ENCODE data around the gene ANKRD2.

The ANKRD2 gene

DNA sequence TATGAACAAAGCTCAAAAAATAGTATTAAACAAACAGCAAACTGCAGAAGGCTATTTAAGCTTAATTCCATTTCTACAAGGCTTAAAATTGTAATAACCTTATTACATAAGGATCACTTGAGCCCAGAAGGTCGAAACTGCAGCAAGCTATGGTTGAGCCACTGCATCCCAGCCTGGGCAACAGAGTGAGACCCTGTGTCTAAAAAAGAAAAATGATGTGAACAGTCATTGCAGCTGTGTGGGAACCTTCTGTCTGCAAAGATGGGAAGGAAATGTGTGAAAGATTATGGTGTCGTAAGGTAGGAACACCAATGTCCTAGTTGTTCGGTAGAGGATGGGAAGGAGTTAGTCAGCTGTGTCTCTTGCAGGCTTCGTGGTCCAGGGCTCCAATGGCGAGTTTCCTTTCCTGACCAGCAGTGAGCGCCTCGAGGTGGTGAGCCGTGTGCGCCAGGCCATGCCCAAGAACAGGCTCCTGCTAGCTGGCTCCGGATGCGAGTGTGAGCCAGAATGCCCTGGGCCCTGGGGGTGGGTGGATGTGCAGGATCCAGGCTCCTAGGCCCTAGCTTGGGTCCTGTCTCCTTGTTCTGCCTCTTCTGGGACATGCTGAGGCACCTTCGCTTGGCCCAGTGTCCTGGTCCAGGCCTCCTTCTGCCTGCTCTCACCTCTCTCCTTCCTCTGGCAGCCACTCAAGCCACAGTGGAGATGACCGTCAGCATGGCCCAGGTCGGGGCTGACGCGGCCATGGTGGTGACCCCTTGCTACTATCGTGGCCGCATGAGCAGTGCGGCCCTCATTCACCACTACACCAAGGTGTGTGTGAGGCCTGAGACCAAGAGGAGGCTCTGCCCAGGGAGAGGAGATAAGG lies 26.1 kb downstream of the ANKRD2 start:
- no peak for FAIRE-seq

DNA sequence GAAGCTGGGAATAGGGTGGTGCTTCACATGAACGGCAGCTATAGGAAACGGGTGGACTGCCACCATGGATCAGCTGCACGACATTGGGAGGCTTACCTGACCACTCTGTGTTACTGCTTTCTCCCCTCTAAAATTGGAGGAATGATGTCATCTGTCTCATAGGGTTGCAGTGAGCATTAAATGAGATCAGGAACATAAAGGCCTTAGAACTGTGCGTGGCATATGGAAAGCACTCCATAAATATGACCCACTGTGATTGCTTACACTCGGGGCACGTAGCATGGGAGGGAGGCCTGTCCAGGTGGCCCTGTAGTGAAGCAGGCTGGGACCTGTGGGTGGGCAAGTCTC lies 26.7 kb downstream of the ANKRD2 start:
- FAIRE-seq, result no peak

DNA sequence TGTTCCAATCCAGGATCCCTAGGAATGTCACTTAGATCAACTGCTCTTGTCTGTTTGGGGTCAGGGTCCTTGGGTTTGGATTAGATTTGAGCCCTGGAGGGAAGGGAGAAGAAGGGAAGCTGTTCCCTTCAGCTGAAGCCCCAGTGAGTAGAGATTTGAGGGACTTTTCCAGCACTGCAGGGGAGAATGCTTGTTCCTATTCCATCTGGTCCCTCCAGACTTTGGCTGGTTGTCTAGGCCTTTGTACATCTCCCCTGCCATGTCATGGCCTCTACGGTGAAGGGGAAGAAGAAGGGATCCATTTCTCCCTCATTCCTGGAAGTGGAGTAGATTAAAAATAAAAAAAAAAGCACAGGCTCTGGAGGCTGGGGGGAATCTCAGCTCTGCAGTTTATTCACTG lies 28.0 kb downstream of the ANKRD2 start:
- no peak for FAIRE-seq

- FAIRE-seq, result no peak
Observed at GRCh38 chr10:97601268-97602215, 29.0 kb downstream of the ANKRD2 start.

DNA sequence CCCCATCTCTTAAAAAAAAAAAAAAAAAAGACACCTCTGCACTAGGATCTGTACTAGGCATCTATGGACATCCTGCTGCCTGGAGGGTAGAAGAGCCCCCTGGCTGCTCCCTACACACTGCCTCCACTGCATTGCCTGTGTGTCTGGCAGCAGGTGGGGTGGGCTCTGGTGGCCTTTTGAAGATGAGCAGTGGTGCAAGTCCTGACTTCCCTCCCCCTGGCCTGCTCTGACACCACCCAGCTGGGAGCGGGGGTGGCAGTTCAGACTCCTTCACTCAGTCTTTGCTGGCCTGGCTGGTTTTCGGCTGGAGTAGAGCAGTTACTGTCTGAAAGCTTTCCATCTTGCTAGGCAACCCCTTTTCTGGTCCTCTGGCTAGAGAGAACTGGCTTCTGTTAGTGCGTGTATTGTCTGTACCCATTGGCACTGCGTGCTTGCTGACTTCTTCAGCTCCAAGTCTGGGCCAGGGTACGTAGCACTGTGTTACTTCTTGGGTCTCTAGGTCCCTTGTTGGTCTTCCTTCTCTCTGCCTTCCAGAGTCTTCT lies 34.6 kb downstream of the ANKRD2 start:
- FAIRE-seq, result no peak

DNA sequence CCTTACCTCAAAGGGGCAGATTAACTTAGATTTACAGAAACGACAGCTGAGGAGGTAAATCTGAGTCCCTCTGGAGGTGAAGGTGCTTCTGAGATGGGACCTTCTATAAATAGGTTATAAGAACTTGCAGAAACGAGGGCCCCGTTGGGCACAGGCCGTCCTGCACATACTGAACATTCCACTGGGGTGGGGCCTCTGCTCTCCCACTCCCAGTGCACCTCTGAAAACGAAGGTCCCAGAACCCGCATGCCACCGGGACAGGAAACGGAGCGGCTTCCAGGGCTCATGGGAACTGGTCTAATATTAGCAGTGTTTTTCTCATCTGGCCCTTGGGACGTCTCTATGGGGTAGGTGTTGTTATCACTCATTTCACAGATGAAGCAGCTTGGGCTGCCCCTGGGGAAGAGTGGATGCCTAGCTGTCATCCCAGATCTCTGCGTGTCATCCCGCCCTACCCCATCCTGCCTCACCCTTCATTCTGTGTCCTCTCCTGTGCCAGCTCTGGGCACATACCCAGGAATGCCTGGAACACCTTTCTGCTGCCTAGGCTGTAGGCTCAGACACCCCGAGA lies 36.5 kb downstream of the ANKRD2 start:
- FAIRE-seq, result no peak

- FAIRE-seq, result no peak
Observed at GRCh38 chr10:97611473-97611872, 38.9 kb downstream of the ANKRD2 start.

DNA sequence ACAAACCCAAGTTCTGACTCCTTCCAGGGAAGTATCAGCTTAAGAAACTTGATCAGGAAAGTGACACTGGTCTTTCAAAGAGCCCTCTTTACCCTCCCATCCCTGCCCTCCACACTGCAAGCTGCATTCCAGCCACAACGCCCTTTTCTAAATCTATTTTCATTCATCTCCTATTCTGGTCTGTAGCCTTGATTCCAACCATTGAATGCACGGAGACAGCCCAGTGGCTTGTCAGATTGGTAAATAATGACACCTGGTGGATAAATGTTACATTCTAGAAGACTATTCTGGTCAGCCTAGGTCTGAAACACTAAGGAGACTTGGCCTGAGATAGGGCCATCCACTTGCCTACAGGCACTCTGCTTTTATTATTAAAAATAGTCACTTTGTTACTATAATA lies 39.8 kb downstream of the ANKRD2 start:
- no peak for FAIRE-seq

DNA sequence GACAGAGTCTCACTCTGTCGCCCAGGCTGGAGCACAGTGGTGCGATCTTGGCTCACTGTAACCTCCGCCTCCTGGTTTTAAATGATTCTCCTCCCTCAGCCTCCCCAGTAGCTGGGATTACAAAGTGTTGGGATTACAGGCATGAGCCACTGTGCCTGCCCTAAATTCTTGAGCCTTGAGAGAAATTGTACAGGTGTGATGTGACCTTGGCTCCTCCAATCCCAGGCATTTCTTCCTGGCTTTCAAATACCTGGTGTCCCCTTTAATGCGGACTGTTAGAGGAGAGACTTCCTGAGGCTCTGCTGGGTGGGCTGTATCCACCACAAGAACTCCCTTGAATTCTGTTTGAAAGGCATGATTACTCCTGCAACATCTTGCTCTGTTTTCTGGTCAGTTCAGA lies 45.7 kb downstream of the ANKRD2 start:
- no peak for FAIRE-seq

GRCh38 chr10:97618733-97619132 lies 46.2 kb downstream of the ANKRD2 start:
- no peak for FAIRE-seq

- no peak for FAIRE-seq
Observed at GRCh38 chr10:97623277-97623676, 50.7 kb downstream of the ANKRD2 start.

DNA sequence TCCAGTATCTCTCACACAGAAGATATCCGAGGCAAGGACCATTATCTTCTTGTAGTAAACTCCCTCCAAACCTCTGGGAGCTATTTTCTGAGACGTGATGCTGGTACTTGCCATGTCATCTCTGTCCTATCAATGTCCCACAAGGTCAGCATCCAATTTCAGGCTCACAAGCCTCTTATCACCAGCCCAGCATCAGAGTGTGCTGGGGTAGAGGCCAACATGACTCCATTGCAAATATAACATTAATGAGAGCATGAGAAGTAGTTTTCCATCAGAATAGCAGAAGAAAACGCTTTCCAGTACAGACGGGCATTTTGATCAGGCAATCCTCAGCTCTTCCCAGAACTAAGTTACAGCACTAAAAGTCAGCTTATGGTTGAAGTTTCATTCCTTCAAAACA lies 55.2 kb downstream of the ANKRD2 start:
- no peak for FAIRE-seq

DNA sequence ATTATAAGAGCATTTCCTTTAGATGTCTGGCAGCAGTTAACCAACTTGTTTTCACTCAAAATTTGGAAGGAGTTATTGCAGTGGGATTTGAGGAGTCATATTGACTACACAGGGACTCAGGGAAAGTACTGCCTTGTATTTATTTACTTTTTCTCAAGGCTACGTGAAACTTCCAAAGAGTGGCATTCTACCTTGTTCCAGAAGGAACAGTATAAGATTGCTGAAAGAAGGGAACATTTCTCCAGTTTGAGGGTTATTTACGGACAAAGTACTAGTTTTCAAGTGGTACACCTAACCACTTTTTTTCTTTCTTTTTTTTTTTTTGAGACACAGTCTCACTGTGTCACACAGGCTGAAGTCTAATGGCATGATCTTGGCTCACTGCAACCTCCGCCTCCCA lies 55.6 kb downstream of the ANKRD2 start:
- no peak for FAIRE-seq

DNA sequence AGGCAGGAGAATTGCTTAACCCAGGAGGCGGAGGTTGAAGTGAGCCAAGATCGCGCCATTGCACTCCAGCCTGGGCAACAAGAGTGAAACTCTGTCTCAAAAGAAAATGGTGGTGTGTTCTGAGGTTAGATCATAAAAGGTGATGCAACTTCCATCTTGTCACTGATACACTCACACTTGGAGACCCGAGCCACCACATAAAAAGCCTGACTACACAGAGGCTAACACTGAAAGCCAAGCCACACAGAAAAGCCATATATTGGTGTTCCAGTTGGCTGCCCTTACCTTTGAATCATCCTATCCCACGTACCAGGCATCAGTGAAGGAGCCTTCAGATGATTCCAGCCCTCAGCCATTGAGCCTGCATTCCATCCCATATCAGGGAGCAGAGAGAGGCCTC lies 56.7 kb downstream of the ANKRD2 start:
- FAIRE-seq, result no peak

GRCh38 chr10:97631098-97631497 lies 58.5 kb downstream of the ANKRD2 start:
- no peak for FAIRE-seq

GRCh38 chr10:97632949-97633884 lies 60.6 kb downstream of the ANKRD2 start, which contains the start of gene MORN4:
Gene MORN4 (minus strand): TSS chr10:97633500. CDS start chr10:97619653, 13,847 bp downstream.
- FAIRE-seq, result no peak

Data from endometrium (tissue), 2 donors.